ENCODE measurements around the gene CDKN1A.

Gene CDKN1A

GRCh38 chr6:36656441-36656840, 22.1 kb upstream of the CDKN1A start:
- no peak for ATAC-seq

DNA sequence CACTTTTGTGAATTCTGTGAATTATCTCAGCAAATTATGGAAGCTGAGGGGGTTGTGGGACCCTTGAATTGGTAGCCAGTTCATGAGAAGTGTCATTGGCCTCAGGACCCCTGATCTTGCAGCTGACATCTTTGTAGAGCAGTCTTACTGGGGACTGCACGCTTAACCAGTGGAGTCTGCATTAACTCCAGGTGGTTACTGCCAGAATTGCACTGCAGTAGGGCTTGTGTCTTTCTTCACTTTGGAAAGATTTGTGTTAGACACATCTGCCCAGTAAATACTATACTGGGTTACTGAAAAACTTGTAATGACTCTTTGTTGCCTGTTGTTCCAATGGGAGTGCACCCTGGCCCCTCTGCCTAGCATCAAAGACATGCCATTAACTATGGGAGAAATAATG, 21.2 kb upstream of the CDKN1A start:
- ATAC-seq = no peak

DNA sequence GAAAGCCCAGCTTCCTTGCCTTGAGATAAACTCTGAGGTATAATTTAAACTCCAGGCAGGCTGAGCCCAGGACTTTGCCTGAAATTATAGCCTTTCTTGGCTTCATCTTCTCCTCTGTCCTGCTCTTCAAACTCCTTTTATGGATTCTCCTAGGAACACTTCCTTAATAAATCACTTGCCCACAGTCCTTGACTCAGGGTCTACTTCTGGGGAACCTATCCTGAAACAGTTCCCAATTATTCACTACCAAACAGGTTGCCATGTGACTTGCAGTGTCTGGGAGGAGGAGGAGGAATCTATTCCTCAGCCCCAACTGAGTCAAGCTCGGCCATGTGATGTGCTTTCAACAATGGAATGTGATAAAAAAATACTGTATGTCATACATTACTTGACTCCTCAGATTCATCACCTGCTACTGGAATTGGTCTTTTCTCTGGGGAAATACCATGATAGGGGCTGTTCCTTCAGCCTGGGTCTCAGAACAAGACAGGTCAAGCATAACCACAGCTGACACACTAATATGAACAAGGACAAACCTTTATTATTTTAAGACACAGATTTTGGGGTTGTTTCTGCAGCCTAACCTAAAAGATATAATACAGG, 20.5 kb upstream of the CDKN1A start:
- no peak for ATAC-seq

DNA sequence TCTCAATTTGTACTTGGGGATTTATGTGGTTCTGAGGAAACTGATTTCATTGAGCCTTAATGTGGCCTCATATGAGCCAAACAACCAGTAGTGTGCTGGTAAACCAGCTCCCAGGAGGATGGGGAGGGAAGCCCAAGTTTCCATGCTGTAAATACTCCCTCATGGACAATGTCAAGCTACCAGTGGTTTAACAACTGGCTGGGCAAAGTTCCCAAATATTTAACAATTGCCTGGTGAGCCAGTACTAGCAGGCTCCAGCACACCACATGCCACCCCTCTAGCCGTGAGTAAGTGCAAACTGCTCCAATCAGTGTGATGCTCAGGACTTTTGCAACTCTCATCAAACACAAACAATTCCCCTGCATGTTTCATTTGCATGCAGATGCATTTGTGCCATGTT, 19.2 kb upstream of the CDKN1A start:
- ATAC-seq = no peak

DNA sequence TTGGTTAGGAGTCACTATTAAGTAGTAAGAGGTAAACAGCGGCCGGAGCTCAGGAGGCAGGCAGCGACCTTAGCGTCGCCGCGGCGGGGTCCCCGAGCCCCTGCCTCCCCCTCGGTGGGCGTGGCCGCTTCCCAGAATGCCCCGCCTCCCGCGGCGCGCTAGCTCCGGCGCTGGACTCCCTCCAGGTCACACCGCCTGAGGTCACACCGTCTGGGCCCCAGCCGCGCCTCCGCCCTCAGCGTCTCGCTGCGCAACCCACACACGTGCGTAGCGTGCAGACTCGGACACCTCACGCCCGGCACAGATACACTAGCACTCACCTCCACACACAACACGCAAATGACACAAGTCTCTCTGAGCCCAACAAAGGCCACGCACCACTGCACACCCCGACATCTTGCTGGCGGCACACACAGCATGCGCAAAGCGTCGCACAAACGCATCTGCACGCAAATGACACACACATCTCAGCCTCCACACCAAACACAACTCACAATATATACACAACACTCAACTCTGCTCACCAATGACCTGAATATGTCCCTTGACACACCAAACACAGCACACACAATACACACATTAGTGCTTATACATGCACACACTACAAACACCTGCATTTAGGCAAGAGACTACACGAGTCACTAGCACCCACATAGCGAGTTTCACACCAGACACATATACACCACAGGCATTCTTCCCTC, 17.6 kb upstream of the CDKN1A start:
- no peak for ATAC-seq

GRCh38 chr6:36662380-36662779, 16.1 kb upstream of the CDKN1A start:
- ATAC-seq = no peak

DNA sequence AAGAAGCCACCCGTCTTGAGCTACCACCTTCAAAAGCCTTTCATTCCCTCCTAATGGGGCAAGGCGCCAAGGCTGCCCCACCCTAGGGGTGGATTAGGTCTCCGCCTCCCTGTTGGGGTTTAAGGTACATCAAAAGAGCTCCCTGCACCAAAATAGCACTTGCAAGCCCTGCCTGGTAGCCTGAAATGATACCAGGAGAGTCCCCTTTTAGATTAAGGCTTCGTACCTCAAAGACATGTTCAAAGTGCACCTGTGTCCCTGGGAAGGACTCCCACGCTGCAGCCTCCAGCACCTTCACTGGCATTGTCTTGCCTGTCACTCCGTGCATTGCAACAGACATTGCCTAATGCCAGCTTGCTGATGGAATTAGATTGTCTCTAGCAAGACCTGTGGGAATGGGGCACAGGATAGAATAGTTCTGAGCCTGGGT, 15.7 kb upstream of the CDKN1A start:
- no peak for ATAC-seq

GRCh38 chr6:36663504-36664446, 14.7 kb upstream of the CDKN1A start:
- ATAC-seq = peak; percentile 21 to 49

GRCh38 chr6:36665180-36665579, 13.3 kb upstream of the CDKN1A start:
- ATAC-seq = no peak

- no peak for ATAC-seq
Observed at GRCh38 chr6:36666287-36666686, 12.2 kb upstream of the CDKN1A start.

- ATAC-seq = no peak
Observed at GRCh38 chr6:36666826-36667591, 11.5 kb upstream of the CDKN1A start.

DNA sequence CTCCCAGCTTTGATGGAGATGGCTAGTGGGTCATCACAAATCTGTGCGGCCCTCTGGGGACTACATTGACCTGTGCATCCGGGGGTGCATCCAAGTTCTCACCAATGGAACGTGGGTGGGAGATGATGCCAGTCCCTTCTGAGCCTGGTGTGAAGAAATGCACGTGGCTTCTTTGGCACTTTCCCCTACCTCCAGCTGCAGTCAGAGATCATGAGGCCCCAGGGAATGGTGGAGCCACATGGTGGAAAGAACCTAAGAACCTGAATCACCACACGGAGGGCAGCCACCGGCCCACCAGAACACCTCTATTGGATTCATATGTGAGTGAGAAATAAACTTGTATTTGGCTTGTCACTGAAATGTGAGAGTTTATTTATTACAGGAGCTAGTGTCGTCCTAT, 9.9 kb upstream of the CDKN1A start:
- ATAC-seq = no peak

GRCh38 chr6:36669002-36669401, 9.5 kb upstream of the CDKN1A start:
- ATAC-seq = no peak

DNA sequence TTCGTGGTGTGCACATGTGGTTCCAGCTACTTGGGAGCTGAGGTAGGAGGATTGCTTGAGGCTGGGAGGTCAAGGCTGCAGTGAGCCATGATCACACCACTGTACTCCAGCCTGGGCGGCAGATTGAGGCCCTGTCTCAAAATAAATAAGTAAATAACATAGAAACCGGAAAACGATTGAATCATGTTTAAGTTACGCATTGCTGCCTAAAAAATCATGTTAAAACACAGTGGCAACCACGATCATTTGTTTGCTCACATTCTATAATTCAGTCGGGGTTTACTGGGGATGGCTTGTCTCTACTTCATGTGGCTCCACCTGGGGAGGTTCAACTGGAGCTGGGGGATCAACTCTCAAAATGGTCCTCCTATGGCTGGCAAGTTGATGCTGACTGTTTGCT, 8.2 kb upstream of the CDKN1A start:
- no peak for ATAC-seq

DNA sequence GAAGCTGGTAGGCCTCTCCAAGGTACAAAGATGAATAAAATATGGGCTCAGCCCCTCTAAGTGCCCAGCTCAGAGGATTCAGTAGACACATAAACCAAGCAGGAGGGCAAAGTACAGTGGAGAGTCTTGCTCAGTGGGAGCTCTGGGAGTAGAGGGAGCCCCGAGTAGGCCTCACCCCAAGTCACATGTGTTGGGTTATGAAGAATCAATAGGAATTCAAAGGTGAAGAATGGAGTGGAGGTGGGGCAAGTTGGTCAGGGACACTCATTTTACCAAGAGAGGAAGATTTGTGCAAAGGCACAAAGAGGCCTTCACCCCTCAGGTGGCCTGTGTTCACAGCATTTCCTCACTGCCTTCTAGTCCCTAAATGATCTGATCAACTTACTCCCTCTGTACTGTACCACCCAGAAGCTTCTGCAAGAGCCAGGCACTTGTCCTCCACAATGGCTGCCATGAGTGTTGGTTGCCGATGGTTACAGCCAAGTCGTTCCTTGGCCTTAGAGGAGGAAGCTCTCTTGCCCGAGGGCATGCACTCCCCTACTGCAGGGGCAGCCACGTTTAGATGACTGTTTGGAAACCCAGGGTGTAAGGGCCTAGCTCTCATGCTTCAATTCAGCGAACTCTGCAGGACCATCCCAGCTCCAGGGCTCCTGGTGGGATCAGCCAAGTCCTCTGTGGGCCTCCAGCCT, 6.7 kb upstream of the CDKN1A start:
- no peak for ATAC-seq

- ATAC-seq = no peak
Observed at GRCh38 chr6:36673882-36674281, 4.6 kb upstream of the CDKN1A start.

DNA sequence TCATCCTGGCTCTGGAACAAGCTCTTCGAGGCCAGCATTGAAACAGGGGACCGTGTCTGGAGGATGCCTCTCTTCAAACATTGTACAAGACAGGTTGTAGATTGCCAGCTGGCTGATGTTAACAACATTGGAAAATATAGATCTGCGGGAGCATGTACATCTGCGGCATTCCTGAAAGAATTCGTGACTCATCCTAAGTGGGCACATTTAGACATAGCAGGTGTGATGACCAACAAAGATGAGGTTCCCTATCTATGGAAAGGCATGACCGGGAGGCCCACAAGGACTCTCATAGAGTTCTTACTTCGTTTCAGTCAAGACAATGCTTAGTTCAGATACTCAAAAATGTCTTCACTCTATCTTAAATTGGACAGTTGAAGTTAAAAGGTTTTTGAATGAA, 3.6 kb upstream of the CDKN1A start:
- no peak for ATAC-seq

- no peak for ATAC-seq
Observed at GRCh38 chr6:36676141-36677058, 2.1 kb upstream of the CDKN1A start.

DNA sequence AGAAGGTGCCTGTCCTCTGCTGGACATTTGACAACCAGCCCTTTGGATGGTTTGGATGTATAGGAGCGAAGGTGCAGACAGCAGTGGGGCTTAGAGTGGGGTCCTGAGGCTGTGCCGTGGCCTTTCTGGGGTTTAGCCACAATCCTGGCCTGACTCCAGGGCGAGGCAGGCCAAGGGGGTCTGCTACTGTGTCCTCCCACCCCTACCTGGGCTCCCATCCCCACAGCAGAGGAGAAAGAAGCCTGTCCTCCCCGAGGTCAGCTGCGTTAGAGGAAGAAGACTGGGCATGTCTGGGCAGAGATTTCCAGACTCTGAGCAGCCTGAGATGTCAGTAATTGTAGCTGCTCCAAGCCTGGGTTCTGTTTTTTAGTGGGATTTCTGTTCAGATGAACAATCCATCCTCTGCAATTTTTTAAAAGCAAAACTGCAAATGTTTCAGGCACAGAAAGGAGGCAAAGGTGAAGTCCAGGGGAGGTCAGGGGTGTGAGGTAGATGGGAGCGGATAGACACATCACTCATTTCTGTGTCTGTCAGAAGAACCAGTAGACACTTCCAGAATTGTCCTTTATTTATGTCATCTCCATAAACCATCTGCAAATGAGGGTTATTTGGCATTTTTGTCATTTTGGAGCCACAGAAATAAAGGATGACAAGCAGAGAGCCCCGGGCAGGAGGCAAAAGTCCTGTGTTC, 1.3 kb upstream of the CDKN1A start:
- ATAC-seq = no peak

DNA sequence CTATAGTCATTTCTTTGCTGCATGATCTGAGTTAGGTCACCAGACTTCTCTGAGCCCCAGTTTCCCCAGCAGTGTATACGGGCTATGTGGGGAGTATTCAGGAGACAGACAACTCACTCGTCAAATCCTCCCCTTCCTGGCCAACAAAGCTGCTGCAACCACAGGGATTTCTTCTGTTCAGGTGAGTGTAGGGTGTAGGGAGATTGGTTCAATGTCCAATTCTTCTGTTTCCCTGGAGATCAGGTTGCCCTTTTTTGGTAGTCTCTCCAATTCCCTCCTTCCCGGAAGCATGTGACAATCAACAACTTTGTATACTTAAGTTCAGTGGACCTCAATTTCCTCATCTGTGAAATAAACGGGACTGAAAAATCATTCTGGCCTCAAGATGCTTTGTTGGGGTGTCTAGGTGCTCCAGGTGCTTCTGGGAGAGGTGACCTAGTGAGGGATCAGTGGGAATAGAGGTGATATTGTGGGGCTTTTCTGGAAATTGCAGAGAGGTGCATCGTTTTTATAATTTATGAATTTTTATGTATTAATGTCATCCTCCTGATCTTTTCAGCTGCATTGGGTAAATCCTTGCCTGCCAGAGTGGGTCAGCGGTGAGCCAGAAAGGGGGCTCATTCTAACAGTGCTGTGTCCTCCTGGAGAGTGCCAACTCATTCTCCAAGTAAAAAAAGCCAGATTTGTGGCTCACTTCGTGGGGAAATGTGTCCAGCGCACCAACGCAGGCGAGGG, 594 bp upstream of the CDKN1A start:
- no peak for ATAC-seq
